Measurements from ENCODE around the gene GPANK1.

GPANK1 gene

DNA sequence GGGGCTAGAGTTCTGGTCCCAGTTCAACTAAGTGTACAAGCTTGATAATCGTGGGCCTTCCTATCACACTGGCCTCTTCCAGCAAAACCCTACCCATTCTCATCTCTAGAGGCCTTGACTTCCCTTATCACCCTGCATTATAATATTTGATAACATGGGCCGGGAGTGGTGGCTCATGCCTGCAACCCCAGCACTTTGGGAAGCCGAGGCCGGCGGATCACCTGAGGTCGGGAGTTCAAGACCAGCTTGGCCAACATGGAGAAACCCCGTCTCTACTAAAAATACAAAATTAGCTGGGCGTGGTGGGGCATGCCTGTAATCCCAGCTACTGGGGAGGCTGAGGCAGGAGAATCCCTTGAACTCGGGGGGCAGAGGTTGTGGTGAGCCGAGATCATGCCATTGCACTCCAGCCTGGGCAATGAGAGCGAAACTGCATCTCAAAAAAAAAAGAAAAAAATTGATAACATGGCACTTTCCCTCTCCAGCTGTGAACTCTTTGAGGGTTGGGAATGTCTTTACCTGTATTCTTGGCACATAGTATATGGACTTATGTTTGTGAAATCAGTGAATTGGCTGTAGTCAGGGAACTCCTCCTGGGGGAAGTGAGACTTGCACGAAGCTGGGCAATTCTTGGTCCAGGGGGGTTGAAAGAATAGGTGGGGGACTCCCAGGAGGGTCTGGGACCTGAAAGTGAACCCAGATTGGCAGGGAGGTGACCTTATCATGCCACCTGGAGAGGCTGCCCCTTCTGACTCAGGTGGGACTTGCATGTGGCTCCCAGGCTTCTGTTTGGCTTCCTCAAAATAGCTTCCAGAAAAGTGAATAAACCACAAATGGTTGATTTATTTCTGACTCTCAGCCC lies 3.3 kb downstream of the GPANK1 start:
- DNase-seq, result no peak

DNA sequence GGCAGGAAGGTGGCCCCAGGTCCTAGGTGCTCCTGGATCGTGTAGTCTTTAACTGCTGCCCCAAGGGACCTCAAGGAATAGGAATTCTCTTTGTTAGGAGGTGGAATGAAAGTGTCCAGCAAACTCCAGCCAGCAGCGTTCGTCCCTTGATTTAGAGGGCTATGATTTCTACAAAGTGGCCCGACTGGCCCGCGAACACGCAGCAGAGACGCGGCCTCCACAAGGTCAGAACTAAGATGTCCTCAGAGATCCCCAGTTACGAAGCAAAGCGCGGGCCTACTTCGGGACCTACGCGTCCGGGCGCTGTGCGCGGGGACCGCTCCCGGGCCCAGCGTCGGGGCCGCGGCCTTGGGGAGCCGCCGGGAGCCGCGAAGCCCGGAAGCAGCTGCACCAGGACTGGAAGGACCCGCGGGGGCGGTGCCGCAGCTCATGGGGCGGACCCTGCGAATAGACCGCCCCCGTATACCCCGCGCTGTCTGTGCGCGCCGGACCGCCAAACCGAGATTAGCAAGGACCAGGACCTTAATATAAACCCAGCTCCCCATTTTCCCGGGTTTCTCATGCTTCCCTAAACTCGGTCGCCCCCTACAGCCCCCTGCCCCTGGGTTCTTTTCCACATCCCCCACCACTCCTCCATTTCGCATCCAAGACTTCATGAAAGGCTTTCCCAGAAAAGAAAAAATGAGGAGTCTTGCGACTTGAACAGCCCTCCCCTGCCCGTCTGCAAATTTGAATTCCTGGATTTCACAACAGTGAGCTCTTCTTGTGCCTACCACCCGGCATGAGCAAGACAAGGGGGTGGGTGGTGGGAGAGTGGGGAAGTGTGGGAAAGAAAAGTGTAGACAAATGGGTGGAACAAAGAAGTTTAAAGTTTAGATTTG lies 4.2 kb downstream of the GPANK1 start, which contains the start of gene C6orf47:
Gene C6orf47, minus strand, starts transcription at position 398 of the 881 bp plus-strand sequence. CDS start 831 bp downstream, outside the sequence.
- DNase-seq, result peak; percentile 76 to 82

DNA sequence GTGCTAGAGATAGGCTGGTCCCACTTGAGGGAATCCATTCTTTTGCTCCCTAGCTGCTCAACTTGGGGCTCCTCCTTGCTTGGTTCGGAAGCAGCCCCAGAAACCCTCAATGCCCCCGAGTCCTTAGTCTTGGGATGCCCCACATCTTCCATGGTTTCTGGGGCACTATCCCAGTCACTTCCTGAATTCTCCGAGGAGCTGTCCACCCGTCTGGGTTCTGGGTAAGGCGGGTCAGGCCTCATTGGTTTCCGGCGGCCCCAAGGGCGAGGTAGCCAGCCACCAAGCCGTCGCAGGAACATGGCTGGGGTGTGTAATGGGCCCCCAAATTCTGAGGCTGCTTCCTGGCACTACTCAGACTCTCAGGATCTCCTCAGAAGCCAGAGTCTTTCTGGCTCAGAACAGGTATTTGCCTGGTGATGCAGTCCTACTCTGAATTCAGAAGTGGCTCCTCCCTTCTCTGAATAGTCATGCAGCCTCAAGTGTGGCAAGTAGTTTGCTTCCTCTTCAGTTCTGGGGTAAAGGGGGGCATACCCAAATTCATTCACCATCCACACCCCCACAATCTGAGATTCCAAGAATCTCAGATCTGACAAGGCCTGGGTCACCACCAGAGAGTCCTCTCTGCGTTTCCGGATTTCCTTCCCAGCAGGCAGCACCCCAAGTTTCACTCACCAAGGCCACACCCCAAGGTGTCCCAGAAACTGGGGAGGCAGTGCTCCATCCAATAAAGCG lies 5.0 kb downstream of the GPANK1 start:
- DNase-seq, result peak in 1 of 2 donors; percentile 54

DNA sequence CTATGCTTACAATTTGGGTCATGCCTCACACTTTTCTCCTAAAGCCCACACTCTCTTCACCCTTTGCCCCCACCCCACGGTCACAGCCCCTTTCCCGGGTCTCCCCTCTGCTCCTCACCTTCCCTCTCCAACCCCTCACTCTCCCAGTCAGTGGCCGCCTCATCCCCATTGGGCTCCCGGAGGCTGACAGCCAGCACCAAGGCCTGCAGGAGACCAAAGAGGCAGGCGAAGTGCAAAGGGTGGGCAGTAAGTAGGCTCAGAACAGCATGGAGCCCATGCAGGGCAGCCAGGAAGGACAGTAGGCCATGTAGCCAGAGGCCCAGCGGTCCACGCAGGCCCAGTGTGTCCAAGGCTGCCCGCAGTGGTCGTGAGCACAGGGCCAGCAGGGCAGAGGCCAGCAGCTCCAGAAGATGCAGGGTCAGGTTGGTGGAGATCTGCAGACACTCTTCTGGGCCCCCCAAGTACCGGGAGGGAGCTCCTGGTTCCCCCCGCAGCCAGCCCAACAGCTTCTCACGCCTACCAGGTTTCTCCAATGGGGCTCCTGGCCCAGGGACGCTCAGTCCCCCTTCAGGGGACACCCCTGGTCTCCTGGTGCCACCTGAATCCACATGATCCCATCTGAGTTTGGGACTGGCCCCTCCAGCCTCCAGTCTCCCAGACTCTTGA lies 5.7 kb downstream of the GPANK1 start:
- DNase-seq, result no peak

DNA sequence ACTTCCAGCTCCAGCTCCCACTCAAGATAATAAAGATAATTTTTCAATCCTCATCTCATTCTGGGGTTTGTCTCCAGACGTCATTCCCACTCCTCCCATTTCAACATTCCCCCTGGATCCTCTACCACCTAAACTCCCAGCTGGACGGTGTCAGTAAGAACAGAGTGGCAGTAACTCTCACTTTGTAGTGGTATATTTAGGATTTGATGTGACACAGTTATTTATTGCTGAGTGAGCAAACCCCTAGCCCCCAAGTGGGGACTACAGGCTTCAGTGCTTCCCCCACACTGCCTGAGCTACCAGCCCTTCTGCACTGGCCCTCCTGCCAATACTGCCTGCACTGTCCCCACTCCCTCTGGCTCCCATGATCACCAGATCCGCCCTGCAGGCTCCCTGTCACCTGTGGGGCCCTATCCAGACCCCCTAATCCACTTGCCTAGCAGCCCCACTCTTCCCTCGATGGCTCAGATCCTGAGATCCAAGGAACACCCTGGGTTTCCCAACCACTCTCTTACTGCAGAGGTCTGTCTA lies 6.6 kb downstream of the GPANK1 start:
- DNase-seq, result no peak

DNA sequence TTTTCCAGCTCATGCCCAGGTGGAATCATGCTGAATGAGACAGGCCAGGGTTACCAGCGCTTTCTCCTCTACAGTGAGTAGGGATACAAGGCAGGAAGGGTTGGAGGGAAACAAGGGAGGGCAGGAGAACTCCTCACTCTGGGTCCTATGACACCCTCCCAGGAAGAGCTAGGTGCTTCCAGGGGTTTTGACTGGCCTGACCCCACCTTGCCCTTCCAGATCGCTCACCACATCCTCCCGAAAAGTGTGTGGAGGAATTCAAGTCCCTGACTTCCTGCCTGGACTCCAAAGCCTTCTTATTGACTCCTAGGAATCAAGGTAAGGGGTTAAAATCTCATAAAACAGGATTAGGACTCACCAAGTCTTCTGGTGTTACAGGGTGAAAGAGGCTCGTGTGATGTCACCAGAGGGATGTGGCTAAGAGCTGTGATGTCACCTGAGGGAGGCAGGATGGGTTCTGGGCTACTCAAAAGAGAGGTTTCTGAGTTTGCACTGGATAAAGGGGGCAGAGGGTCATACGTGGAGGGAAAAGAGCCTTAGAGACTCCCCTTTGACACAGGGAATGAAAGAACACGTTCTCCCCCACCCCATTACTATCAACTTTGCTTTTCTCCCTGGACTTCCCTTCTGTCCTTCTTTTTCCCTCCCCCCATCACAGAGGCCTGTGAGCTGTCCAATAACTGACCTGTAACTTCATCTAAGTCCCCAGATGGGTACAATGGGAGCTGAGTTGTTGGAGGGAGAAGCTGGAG lies 7.2 kb downstream of the GPANK1 start:
- no peak for DNase-seq

DNA sequence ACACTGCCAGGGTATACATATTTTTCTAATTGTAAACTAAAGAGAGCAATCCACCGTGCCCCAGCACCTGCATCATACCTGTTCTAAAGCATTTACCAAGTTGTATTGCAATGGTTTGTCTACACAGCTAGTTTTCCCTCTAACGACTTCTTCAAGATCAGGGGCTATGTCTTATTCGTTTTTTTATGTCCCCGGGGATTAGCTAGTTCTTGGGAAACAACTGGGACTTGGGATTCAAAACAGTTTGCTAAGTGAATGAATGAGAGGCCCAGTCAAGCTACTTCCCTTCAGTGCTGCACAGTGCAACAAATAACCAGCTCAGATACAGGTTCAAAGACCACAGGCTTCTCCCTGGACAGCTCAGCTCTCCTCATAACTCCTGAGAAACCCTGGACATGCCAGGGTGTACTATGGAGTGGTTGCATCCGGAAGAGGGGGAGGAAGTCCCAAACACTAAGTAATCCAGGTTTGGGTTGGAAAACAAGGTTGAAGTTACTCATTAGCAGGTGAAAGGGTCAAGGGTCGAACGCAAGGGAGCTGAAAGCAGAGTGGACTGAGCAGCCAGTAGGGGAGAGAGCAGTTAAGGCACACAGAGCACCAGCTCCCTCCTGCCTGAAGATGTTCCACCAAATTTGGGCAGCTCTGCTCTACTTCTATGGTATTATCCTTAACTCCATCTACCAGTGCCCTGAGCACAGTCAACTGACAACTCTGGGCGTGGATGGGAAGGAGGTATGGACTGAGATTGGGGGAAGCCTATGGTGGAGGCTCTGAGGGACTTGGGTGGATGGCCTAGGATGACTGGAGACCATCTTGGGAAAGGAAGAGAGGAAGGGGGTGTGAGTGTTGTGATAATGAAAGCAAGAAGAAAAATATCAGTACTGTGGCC lies 9.2 kb downstream of the GPANK1 start, which contains the start of gene APOM:
Gene APOM, plus strand, starts transcription at position 546 of the 889 bp plus-strand sequence. Its CDS starts 73 bp downstream, at position 619.
- no peak for DNase-seq

DNA sequence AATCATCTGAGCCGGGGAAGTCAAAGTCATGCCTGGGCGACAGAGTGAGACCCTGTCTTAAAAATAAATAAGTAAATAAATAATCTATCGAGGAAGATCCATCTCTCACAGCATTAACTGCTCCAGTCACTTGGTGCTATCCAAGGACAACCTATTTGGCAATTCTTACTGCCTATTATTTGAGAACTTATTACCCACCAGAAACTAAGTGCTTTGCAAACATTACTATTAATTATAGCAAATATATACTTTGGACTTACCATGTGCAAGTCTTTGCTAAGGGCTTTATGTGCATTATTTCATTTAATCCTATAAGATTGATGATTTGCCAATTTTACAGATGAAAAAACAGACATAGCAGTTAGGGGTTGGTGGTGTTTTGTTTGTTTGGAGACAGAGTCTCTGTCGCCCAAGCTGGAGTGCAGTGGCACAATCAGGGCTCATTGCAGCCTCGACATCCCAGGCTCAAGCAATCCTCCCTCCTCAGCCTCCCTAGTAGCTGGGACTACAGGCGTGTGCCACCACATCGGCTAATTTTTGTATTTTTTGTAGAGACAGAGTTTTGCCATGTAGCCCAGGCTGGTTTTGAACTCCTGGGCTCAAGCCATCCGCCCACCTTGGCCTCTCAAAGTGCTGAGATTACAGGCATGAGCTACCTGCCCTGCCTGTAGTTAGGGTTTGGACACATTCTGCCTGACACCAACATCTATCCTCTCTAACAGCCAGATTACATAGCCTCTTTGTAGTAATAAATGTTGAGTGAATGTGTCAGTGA lies 10.0 kb downstream of the GPANK1 start:
- DNase-seq, result no peak

DNA sequence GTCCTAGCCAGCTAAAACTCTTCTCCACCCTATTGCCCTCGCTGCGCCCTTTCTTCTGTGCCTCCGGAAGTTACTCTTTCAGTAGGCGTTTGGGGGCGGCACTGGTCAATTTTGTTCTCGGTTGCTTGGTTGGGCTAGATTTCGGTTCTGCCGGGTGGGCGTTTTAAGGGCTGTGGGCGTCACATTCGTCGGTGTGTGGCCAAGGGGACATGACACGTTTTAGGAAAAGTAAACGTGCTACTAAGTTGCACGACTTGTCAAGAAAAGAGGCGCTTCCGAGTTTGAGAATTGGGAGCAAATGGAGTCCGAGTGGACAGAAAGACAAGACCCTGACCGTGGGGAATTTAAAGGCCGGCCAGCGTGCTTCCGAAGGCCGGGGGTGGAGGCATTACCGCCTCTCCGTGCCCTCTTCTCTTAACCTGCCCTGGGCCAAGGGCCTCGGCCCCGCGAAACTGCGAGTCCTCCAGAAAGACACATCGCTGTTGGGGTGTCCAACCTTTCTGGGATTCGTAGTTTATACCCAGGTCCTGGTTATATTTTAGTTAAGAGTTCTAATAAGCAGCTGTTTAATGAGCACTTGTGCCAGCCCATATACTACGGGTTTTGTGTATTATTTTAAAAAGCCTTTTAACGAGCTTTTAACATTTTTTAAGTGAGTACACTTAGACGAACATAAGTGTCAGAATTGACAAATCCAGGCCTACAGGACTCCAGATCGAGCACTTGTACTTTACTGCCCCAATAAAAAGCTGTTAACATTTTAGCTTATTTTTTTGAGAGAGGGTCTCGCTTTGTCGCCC lies 11.7 kb downstream of the GPANK1 start:
- DNase-seq, result peak in 1 of 2 donors; percentile 86

DNA sequence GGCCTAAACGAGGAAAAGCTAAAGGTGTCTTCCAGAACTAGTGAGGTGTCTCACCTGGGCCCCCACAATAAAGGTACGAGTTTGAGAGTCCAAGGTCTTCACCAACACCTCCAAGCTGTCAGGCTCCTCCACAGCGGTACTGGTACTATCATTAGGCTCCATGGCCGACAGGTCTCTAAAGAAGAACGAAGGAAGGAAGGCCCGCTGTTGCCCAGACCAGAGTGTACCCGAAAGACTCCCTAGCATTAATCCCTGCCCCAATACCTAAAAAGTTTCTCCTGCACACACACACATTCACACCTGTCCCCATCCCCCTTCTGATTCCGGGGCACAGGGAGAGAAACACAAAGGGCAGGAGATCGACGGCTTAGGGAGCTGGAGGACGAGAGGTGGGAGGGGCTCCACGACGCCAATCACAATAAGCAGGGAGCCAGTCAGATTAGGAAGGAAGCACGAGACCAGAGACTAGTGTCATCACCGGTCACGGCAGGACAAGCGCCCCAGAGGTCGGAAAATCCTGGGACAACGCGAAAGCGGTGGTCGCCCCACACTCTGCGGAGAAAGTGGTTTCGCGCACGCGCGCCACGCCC lies 13.1 kb downstream of the GPANK1 start:
- DNase-seq, result peak; percentile 85 to 91

DNA sequence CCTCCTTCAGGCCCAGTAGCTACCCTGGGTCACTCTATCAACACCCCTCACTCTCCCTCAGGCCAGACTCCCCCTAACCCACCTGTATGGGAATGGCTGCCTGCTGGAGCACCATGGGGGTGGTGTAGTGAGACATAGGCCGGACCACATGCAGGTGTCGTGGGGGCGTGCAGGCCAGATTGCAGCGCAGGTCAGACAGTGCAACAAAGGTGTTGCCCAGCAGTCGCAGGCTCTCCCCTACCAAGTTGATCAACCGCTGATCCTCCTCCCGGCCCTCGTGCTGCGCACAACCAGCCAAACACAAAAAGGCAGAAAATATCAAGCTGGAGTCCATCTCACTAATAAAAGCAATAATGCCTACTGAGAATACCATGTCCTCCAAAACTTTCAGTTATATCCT lies 19.5 kb downstream of the GPANK1 start:
- no peak for DNase-seq

DNA sequence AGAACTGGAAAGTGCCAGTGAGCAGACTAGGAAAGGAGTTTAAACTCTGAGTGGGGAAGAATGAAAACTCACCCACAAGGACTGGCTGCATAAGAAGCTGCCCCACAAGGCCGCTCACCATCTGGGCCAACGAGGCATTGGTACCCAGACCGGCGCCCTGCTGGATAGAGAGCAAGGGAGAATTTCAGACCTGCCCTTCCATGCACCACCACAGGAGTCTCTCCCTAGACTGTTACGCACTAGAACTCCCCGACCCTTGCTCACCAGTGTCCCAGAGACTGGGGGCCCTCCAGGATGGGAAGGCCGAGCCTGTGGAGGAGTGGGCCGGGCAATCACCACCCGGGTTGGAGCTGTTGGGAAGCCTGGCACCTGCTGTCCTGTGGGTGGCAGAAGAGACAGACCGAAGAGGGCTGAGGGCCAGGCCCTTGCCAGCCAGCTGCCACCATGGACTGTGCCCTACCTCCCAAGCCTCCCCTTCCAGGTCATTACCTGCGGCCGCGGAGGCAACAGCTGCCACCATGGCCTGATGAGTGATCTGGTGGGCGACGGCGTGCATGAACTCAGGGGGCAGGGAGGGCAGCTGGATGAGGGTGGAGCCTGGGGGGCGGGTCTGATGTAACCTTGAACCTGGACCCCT lies 20.9 kb downstream of the GPANK1 start:
- no peak for DNase-seq

DNA sequence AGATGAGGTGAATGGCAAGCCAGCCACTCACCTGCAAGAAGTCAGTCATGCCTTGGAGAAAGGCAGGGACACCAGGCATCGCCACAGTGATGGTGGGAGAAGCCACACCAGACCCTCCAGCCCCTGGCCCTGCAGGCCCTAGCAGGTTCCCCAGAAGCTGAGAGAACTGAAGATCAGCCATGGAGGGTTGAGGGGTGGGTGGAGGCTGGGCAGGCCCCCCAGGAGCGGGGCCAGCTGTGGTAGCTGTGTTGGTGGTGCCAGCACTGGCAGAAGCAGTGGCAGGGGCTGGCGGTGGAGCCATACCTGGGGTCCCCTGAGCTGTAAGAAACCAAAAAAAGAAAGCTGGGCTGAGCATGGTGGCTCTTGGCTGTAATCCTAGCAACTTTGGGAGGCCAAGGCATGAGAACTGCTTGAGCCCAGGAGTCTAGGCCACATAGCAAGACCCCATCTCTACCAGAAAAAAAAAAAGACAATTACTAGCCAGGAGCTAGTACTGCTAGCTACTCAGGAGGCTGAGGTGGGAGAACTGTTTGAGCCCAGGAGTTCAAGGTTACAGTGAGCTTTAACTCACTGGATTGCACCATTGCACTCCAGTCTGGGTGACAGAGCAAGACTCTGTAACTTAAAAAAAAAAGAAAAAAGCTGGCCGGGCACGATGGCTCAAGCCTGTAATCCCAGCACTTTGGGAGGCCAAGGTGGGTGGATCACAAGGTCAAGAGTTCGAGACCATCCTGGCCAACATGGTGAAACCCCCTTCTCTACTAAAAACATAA lies 21.8 kb downstream of the GPANK1 start:
- DNase-seq, result no peak

DNA sequence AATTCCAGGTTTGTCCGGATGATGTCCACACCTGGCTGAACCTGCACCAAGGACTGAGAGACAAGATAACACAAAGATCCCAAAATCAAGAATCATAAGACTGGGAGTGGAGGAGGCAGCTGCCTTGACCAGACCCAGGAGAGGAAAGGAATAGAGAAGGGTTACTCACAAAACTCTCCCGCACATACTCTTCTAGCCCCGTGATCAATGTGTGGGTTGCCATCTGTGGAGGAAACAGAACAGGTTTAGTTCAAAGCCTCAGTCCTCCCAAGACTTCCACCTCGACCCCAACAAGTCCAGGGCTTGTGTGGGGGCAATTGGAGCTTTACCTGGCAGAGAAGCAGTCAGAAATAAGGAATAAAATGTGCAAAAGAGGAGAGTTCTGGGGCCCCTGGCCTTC lies 23.4 kb downstream of the GPANK1 start:
- DNase-seq, result no peak

DNA sequence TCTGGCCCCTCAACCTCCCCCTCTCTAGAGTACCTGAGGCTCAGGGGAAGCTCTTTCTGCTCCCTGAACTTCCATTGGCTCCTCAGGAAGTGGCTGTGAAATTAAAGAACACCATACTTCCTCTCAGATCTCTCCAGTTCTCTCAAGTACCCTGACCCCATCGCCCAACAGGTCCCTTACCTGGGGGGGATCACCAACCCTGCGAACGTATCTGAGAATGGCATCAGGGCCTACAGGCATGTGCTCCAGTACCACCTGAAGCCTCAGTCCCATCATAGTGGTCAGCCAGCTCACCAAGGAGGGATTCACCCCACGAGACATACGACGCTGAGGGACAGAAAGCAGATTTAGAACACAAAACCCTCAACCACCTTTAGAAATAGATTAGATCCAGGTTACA lies 24.2 kb downstream of the GPANK1 start:
- DNase-seq, result no peak

DNA sequence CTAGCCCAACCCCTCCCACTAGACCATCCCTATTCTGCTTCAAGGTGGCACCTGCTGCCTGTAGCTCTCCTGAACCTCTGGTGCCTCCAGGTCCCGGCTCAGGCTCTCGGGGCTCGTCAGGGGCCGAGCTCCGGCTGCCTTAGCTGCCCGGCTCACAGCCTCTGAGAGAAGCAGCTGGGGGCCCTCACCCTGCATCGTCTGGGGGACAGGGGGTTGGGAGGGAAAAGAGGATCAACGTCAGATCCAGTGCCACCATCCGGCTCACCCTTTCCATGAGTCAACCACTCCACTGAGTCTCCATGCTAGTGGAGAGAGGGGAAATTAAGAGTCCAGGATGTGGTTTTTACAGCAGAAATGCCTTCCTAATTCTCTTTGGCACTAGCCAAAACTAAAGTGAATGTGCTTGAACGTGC lies 25.3 kb downstream of the GPANK1 start:
- DNase-seq, result no peak

DNA sequence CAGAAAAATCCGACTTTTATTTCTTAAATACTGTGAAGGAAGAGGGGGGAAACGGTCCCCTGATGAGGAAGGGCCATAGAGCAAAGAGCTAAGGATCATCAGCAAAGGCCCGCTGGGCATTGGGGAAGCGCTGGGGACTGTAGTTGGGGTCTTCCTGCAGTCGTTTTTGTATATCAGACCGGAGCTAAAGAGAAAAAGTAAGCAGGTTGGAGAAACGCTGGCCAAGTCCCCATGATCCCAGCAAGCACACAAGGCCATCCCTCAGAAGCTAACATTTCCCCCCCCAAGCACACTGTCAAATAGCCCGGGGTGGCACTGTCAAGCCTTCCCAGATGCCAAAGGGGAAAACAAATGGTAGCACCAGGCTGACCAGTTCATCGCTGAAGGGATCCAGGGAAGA lies 25.8 kb downstream of the GPANK1 start:
- no peak for DNase-seq
